Measurements from ENCODE around the gene PLEKHM2. TPM values are rescaled to one million over a fixed set of nuclear protein-coding genes. Genes with fewer than 3 reads are reported as not detected.

Gene PLEKHM2
- total and polyA plus RNA-seq, 2 of the 4 experiments (the other 2 are of a cell fraction), result 24.7 to 48.0 TPM

DNA sequence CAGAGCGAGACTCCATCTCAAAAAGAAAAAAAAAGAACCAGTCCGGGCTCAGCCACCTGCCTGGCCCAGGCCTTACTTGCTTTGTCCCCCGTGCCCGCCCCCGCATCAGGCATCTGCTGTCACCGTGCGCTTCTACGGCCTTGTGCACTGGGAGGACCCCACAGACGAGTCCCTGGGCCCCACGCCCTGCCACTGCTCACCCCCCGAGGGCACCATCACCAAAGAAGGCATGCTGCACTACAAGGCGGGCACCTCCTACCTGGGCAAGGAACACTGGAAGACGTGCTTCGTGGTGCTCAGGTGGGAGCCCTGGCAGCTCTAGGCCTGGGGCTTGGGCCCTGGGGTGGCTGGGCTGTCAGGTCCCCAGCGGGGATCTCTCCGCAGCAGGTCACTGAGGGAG, 46.3 kb downstream of the PLEKHM2 start:
- DNase-seq (no peak), ATAC-seq (ENCODE audit: low read depth) (no peak)
- H3K4me2 ChIP-seq (ENCODE audit: low read depth, low read length), result no peak overlapping the region
- H3K14ac ChIP-seq (replicated peaks; ENCODE audit: low read depth, low read length), result no peak overlapping the region
- ChIA-PET CTCF (no interaction called here), POLR2A (ENCODE audit: unreplicated experiment) (no interaction called here)
- H3K18ac ChIP-seq (ENCODE audit: low read depth, low read length), result no peak overlapping the region
- H2AFZ ChIP-seq (replicated peaks; ENCODE audit: low read length, poor library complexity), result no peak overlapping the region
- no peak overlapping the region for H4K91ac ChIP-seq (ENCODE audit: insufficient read depth, low read depth, low read length)
- H2AK9ac ChIP-seq (replicated peaks; ENCODE audit: low read depth, low read length, poor library complexity), result no peak overlapping the region
- no peak overlapping the region for H4K8ac ChIP-seq (ENCODE audit: low read depth in 2 of 2, low read length in 2 of 2)
- in situ Hi-C loops (cut with MboI; ENCODE audit: low sequenced_read_pairs), result no loop called here
- no peaks in the 10 kb centered on the region for H3K9me3 ChIP-seq (ENCODE audit: control insufficient read depth, insufficient read depth, low read length)
- no peak overlapping the region for H3K27ac ChIP-seq (ENCODE audit: insufficient read depth, low read length)
- no peak overlapping the region for H3K23ac ChIP-seq (ENCODE audit: low read depth, low read length)
- no peaks in the 10 kb centered on the region for H3K9me1 ChIP-seq (ENCODE audit: insufficient read depth, low read length)
- H3K36me3 ChIP-seq (ENCODE audit: control insufficient read depth, insufficient read depth, low read length), result peaks cover 89% of the 10 kb centered on the region
- dilution Hi-C loops (cut with HindIII; ENCODE audit: low sequenced_read_pairs, unreplicated experiment), result no loop called here
- no peak overlapping the region for H2BK5ac ChIP-seq (ENCODE audit: low read depth, low read length, poor library complexity, severe bottlenecking)
- TF ChIP-seq RCOR1 (IDR thresholded peaks at IDR 0.05; ENCODE audit: insufficient replicate concordance, low read length) (no peak), MAZ (IDR thresholded peaks at IDR 0.05; ENCODE audit: borderline replicate concordance, low read depth, low read length) (no peak), FOS (IDR thresholded peaks at IDR 0.05; ENCODE audit: low read depth, low read length) (no peak), MAFK (IDR thresholded peaks at IDR 0.05; ENCODE audit: low read depth, low read length) (no peak), CEBPB (IDR thresholded peaks at IDR 0.05; ENCODE audit: low read depth, low read length) (no peak), MXI1 (IDR thresholded peaks at IDR 0.05; ENCODE audit: borderline replicate concordance, low read depth, low read length) (no peak), RAD21 (IDR thresholded peaks at IDR 0.05; ENCODE audit: low read length) (no peak), ELK1 (IDR thresholded peaks at IDR 0.05; ENCODE audit: borderline replicate concordance, low read depth, low read length) (no peak), CHD1 (IDR thresholded peaks at IDR 0.05; ENCODE audit: low read depth, low read length) (no peak), RFX5 (IDR thresholded peaks at IDR 0.05; ENCODE audit: low read depth, low read length) (no peak)
- TF ChIP-seq, protein P1, sequence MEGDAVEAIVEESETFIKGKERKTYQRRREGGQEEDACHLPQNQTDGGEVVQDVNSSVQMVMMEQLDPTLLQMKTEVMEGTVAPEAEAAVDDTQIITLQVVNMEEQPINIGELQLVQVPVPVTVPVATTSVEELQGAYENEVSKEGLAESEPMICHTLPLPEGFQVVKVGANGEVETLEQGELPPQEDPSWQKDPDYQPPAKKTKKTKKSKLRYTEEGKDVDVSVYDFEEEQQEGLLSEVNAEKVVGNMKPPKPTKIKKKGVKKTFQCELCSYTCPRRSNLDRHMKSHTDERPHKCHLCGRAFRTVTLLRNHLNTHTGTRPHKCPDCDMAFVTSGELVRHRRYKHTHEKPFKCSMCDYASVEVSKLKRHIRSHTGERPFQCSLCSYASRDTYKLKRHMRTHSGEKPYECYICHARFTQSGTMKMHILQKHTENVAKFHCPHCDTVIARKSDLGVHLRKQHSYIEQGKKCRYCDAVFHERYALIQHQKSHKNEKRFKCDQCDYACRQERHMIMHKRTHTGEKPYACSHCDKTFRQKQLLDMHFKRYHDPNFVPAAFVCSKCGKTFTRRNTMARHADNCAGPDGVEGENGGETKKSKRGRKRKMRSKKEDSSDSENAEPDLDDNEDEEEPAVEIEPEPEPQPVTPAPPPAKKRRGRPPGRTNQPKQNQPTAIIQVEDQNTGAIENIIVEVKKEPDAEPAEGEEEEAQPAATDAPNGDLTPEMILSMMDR (conservative IDR thresholded peaks at IDR 0.05; ENCODE audit: low read depth, low read length), result no peak
- peaks cover 0 to 3% of the 10 kb centered on the region in 2 experiments; a peak in 2 of 4 replicates for H3K79me1 ChIP-seq (ENCODE audit: low read depth in 1 of 2, low read length in 2 of 2)
- no peaks in the 10 kb centered on the region for H3K4me1 ChIP-seq (ENCODE audit: control insufficient read depth, insufficient read depth, low read length)
- intact Hi-C loops (cut with micrococcal nuclease), result no loop called here
- no peak overlapping the region for H4K5ac ChIP-seq (ENCODE audit: low read depth, low read length)
- no peak overlapping the region for H2BK120ac ChIP-seq (ENCODE audit: low read depth, low read length)
- H3K4me3 ChIP-seq (ENCODE audit: insufficient read depth, low read depth, low read length), result no peak overlapping the region
- no peaks in the 10 kb centered on the region for H3K27me3 ChIP-seq (ENCODE audit: control insufficient read depth, insufficient read depth, low read length)
- no TSS peak for BruUV-seq (replicated peaks)
- 100% methylated on average over 6 of the region's 16 CpGs; no CpG with 5 or more reads in 1 of the 2 experiments for WGBS, 2 experiments (ENCODE audit: extremely low coverage in 2 of 2, insufficient read length in 1 of 2)
- H3K9ac ChIP-seq (ENCODE audit: low read depth, low read length), result no peak overlapping the region
- H2BK15ac ChIP-seq (ENCODE audit: low read depth, low read length), result no peak overlapping the region
- H2BK20ac ChIP-seq (ENCODE audit: low read depth, low read length), result no peak overlapping the region
- H2AK5ac ChIP-seq (ENCODE audit: low read depth, low read length), result no peak overlapping the region
- no peak overlapping the region for H3K56ac ChIP-seq (ENCODE audit: extremely low read depth, insufficient read depth, low read length)
- H3K4ac ChIP-seq (ENCODE audit: low read depth, low read length), result no peak overlapping the region
- no peaks in the 10 kb centered on the region for H4K20me1 ChIP-seq (ENCODE audit: insufficient read depth, low read length)

Measured in IMR-90 (cell line).